ENCODE results near the gene MMEL1.

GRCh38 chr1:2595812-2596529, 36.8 kb downstream of the MMEL1 start:
- TF ChIP-seq, protein P1, sequence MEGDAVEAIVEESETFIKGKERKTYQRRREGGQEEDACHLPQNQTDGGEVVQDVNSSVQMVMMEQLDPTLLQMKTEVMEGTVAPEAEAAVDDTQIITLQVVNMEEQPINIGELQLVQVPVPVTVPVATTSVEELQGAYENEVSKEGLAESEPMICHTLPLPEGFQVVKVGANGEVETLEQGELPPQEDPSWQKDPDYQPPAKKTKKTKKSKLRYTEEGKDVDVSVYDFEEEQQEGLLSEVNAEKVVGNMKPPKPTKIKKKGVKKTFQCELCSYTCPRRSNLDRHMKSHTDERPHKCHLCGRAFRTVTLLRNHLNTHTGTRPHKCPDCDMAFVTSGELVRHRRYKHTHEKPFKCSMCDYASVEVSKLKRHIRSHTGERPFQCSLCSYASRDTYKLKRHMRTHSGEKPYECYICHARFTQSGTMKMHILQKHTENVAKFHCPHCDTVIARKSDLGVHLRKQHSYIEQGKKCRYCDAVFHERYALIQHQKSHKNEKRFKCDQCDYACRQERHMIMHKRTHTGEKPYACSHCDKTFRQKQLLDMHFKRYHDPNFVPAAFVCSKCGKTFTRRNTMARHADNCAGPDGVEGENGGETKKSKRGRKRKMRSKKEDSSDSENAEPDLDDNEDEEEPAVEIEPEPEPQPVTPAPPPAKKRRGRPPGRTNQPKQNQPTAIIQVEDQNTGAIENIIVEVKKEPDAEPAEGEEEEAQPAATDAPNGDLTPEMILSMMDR (IDR thresholded peaks at IDR 0.05) = no peak
- no peak for TF ChIP-seq POLR2A (IDR thresholded peaks at IDR 0.05)

Measured in testis (tissue), 2 donors.